BLaER1 (cell line): ENCODE data around the gene TTC33.
"Not testable (repeated sequence)": the region's sequence is repeated elsewhere in the genome, so short reads cannot be mapped to it uniquely, and the experiment has no call there.

Experiments
- H3K27ac ChIP-seq: shearing (Covaris generic); formaldehyde crosslinking; 2 replicates; pipeline ENCODE4 v1.8.1; 2022
- H3K27me3 ChIP-seq: shearing (Covaris generic); formaldehyde crosslinking; 2 replicates; pipeline ENCODE4 v1.8.1; 2022
- H3K36me3 ChIP-seq: shearing (Covaris generic); formaldehyde crosslinking; 2 replicates; pipeline ENCODE4 v1.8.1; 2022
- H3K4me1 ChIP-seq: shearing (Covaris generic); formaldehyde crosslinking; 2 replicates; pipeline ENCODE4 v1.8.1; 2022
- H3K4me2 ChIP-seq: shearing (Covaris generic); formaldehyde crosslinking; 2 replicates; pipeline ENCODE4 v1.8.1; 2022
- H3K4me3 ChIP-seq: shearing (Covaris generic); formaldehyde crosslinking; 2 replicates; pipeline ENCODE4 v1.8.1; 2022
- H3K9ac ChIP-seq: shearing (Covaris generic); formaldehyde crosslinking; 2 replicates; pipeline ENCODE4 v1.8.1; 2022
- H3K9me3 ChIP-seq: shearing (Covaris generic); formaldehyde crosslinking; 2 replicates; pipeline ENCODE4 v1.8.1; 2022
- H4K20me1 ChIP-seq: shearing (Covaris generic); formaldehyde crosslinking; 2 replicates; pipeline ENCODE4 v1.8.1; 2022
- Cebpa-rat ChIP-seq: shearing (Covaris generic); IDR thresholded peaks from 2 replicates; pipeline ENCODE4 v1.8.1; 2022

The TTC33 gene

DNA sequence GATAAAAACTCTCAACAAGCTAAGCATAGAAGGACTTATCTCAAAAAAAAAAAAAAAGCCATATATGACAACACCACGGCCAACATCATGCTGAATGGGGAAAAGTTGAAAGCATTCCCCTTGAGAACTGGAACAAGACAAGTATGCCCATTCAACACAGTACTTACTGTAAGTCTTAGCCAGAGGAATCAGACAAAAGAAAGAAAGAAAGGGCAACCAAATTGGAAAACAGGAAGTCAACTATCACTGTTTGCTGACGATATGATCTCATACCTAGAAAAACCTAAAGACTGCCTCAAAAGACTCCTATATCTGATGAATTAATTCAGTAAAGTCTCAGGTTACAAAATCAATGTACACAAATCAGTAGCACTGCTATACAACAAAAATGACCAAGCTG is 100.6 kb downstream of the TTC33 start:
- Histone ChIP-seq H3K4me1 (peaks cover 21% of the 10 kb centered on the region), H4K20me1 (no peaks in the 10 kb centered on the region), H3K27me3 (no peaks in the 10 kb centered on the region), H3K4me2 (no peak overlapping the region), H3K9me3 (no peaks in the 10 kb centered on the region), H3K9ac (no peak overlapping the region), H3K36me3 (no peaks in the 10 kb centered on the region), H3K4me3 (no peak overlapping the region), H3K27ac (no peak overlapping the region)
- no peak for TF ChIP-seq Cebpa-rat

DNA sequence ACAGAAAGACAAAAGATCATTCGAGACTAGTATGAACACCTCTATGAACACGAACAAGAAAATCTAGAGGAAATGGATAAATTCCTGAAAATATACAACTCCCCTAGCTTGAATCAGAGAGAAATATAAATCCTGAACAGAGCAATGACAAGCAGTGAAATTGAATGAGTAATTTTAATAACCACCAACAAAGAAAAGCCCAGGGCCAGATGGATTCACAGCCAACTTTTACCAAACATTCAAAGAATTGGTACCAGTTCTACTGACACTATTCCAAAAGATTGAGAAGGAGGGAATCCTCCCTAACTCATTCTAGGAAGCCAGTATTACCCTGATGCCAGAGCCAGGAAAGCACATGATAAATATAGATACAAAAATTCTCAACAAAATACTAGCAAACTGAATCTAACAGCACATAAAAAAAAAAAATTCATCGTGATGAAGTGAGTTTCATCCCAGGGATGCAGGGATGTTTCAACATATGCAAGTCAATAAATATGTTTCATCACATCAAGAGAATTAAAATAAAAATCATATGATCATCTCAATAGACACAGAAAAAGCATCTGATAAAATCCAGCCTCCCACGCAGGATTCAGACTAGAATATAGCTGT is 101.3 kb downstream of the TTC33 start:
- Histone ChIP-seq H3K4me1 (peaks cover 21% of the 10 kb centered on the region), H4K20me1 (no peaks in the 10 kb centered on the region), H3K9me3 (no peaks in the 10 kb centered on the region), H3K9ac (no peak overlapping the region), H3K4me2 (no peak overlapping the region), H3K4me3 (no peak overlapping the region), H3K36me3 (no peaks in the 10 kb centered on the region), H3K27ac (no peak overlapping the region), H3K27me3 (no peaks in the 10 kb centered on the region)
- no peak for TF ChIP-seq Cebpa-rat

DNA sequence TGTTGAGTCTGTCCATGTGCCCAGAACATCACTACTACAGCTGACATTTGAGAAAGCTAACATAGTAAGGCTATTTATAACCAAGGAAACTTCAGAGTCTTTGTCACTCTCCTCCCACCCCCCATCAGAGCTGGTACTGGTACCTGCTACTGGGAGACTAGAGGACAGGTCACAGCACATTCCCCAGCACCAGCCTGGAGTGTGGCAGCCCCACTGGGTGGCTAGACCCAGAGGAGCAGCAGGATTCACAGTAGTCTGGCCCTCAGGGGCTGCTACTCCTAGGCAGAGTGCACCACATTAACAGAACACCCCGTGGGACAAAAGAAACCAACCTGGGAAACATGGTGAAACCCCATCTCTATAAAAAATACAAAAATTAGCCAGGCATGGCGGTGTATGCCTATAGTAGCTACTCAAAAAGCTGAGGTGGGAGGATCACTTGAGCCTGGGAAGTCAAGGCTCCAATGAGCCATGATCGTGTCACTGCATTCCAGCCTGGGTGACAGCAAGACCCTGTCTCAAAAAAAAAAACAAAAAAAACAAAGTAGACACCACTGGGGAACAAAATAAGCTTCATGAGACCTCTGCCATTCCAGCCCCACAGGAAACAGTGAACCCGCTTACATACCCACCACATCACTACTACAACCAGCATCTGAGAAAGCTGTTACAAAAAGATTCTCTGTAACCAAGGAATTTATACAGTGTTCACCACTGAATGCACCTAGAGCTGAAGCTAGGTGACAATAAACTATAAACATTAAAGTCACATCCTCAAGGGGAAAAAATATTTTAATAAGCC is 102.3 kb downstream of the TTC33 start:
- Histone ChIP-seq H3K36me3 (no peaks in the 10 kb centered on the region), H4K20me1 (no peaks in the 10 kb centered on the region), H3K27ac (peak overlapping the region; percentile 41; the same call in 1 of the 2 replicates), H3K4me3 (peak overlapping the region; percentile 11; the same call in 1 of the 2 replicates), H3K4me2 (peak overlapping the region; percentile 71), H3K9me3 (no peaks in the 10 kb centered on the region), H3K27me3 (no peaks in the 10 kb centered on the region), H3K4me1 (peaks cover 21% of the 10 kb centered on the region), H3K9ac (no peak overlapping the region)
- no peak for TF ChIP-seq Cebpa-rat

DNA sequence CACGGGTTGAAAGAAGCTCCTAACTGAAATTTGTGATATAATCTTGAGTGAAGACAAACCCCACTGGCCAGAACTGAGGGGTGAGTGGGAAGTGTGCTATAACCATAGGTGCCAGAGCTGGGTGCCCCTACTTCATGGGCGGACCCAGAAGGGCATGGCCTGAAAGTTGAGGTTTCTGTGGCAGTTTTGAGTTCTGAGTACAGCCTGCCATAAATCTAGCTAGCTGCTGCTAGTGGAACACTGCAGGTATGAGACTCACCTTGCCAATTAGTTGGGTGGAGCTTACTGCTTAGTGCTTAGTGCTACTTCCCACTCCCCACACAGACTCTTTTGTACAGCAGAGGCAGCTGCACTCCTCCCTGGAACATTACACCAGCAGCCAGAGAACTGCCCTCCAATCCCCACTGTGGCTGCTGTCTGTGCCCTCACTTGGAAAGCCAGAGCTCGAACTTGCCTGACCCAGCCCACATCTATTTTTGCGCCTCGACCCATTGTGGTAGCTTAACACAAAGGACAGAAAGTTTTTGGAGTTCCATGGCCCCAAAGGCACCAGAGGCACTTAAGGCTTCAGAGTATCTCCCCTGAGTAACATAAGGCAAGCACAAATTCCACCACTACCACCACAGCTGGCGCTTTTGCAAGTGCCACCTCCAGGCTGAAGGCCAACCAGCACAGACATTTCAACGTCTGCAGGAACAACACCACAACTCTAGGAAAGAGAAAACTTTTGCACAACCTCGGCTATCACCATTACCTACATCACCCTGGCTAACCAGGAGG is 103.1 kb downstream of the TTC33 start:
- TF ChIP-seq Cebpa-rat: no peak
- Histone ChIP-seq H4K20me1 (no peaks in the 10 kb centered on the region), H3K9ac (no peak overlapping the region), H3K27me3 (no peaks in the 10 kb centered on the region), H3K4me1 (peaks cover 21% of the 10 kb centered on the region), H3K27ac (peak overlapping the region; percentile 41; the same call in 1 of the 2 replicates), H3K4me3 (peak overlapping the region; percentile 11; the same call in 1 of the 2 replicates), H3K9me3 (no peaks in the 10 kb centered on the region), H3K36me3 (no peaks in the 10 kb centered on the region), H3K4me2 (peak overlapping the region; percentile 71)

DNA sequence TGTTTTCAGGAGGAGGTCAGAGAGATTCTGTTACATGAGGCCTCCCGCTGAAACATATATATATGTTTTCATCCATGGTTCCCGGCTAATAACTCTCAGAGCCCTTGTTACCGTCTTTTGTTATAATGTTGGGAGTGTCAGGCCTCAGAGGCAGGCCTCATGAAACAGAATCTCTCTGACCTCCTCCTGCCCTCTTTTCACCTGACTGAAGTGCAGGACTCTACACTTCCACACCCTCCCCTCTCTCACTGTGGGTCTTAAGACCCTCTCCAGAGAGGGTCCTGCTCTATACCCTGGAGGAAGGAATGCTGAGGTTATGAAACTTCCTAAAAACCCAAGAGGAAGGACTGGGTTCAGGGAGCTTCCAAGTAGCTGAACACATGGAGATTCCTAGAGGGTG is 104.6 kb downstream of the TTC33 start:
- Histone ChIP-seq H3K9ac (no peak overlapping the region), H3K9me3 (no peaks in the 10 kb centered on the region), H4K20me1 (no peaks in the 10 kb centered on the region), H3K27ac (no peak overlapping the region), H3K4me2 (no peak overlapping the region), H3K27me3 (no peaks in the 10 kb centered on the region), H3K36me3 (no peaks in the 10 kb centered on the region), H3K4me3 (no peak overlapping the region), H3K4me1 (peaks cover 21% of the 10 kb centered on the region)
- no peak for TF ChIP-seq Cebpa-rat

DNA sequence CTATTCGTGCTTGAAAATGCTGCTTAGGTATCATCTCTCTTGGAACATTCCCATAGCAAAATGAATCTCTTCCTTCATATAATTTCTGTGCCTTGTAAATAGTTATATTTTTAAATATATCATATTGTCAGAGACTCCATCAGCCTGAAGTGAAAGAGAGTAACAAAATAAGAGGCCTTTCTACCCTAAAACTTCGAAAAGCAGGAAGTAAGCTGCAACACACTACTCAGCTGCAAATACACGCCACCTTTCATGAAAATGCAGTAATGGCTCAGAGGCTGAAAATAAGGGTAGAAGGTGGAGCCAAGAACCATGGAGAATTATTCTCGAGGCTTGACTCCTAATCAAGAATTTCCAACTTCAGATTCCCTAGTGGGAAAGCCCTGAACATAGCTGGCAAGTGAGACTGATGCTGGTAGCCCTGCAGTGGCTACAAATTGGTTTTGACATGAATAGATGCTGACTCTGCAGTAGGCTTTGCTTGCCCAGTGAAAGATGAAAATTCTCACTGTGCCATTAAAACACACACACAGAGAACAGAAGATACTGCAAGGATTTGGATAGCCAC is 106.2 kb downstream of the TTC33 start:
- Histone ChIP-seq H3K9me3 (no peaks in the 10 kb centered on the region), H3K36me3 (no peaks in the 10 kb centered on the region), H3K4me3 (no peak overlapping the region), H3K4me1 (peaks cover 21% of the 10 kb centered on the region), H3K4me2 (no peak overlapping the region), H3K27ac (no peak overlapping the region), H3K27me3 (no peaks in the 10 kb centered on the region), H3K9ac (no peak overlapping the region), H4K20me1 (no peaks in the 10 kb centered on the region)
- TF ChIP-seq Cebpa-rat: no peak

DNA sequence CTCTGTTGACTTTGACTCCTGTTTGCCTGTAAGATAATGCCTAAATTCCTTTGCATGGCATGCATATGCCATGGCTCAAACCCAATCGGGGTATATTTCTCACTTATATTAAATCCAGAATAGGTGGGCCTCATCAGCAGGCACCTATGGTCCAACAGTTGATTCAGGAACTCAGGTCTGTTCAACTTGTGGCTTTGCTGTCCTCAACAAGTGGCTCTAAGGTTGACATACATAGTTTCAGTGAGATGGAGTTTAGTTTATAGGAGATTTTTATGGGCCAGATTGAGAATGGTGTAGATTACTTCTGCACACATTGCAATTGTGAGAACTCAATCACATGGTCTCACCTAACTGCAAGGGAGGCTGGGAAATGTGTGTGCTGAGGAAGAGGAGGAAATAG is 107.6 kb downstream of the TTC33 start:
- Histone ChIP-seq H3K9me3 (0 out of 2 replicates have a peak, but pooled peaks cover 3% of the 10 kb centered on the region), H3K27me3 (no peaks in the 10 kb centered on the region), H3K4me2 (no peak overlapping the region), H3K27ac (no peak overlapping the region), H4K20me1 (no peaks in the 10 kb centered on the region), H3K4me3 (no peak overlapping the region), H3K9ac (no peak overlapping the region), H3K4me1 (peaks cover 10% of the 10 kb centered on the region), H3K36me3 (no peaks in the 10 kb centered on the region)
- TF ChIP-seq Cebpa-rat: no peak

DNA sequence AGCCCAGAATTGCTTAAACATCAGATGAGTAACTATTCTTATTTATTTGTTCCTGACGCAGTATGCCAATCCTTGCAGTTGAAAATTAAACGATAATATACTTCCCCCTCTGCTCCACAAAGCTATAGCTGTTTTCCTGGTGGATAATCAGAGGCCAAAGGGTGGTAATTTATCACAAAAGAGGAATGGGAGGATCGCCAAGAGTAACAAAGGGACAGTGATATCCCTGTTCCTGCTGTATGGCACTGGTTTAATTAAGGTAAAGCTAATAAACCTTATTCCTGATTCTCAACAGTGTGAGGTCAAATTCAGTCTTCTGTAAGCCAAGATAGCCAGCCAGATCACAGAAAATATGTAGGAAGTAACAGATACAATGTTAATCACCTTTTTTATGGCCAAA is 109.5 kb downstream of the TTC33 start:
- Histone ChIP-seq H3K4me2 (no peak overlapping the region), H3K27ac (no peak overlapping the region), H3K36me3 (no peaks in the 10 kb centered on the region), H3K9me3 (0 out of 2 replicates have a peak, but pooled peaks cover 3% of the 10 kb centered on the region), H3K27me3 (no peaks in the 10 kb centered on the region), H3K4me3 (no peak overlapping the region), H3K9ac (no peak overlapping the region), H3K4me1 (no peaks in the 10 kb centered on the region), H4K20me1 (no peaks in the 10 kb centered on the region)
- TF ChIP-seq Cebpa-rat: no peak

DNA sequence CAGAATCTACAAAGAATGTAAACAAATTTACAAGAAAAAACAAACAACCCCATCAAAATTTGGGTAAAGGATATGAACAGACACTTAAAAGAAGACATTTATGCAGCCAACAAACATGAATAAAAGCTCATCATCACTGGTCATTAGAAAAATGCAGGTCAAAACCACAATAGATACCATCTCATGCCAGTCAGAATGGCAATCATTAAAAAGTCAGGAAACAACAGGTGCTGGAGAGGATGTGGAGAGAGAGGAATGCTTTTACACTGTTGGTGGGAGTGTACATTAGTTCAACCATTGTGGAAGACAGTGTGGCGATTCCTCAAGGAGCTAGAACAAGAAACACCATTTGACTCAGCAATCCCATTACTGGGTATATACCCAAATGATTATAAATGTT is 116.2 kb downstream of the TTC33 start:
- peaks cover 26% of the 10 kb centered on the region for H3K9me3 ChIP-seq
- not testable (repeated sequence) for H3K4me2 ChIP-seq, H3K4me1 ChIP-seq, H3K27me3 ChIP-seq, H3K36me3 ChIP-seq, H3K27ac ChIP-seq, H4K20me1 ChIP-seq, H3K4me3 ChIP-seq, H3K9ac ChIP-seq
